GM19324 (cell line): Measurements from ENCODE around the gene TRIM47.
"Not testable (repeated sequence)": the region's sequence is repeated elsewhere in the genome, so short reads cannot be mapped to it uniquely, and the experiment has no call there.

Source experiments
- ATAC-seq: cut with Tn5 transposase; IDR thresholded peaks from one replicate; pipeline ENCODE4 v1.9.1; 2021; ENCODE audit warnings: mild to moderate bottlenecking, moderate library complexity; ENCODE audit not compliant: unreplicated experiment, low FRiP score

Gene TRIM47

DNA sequence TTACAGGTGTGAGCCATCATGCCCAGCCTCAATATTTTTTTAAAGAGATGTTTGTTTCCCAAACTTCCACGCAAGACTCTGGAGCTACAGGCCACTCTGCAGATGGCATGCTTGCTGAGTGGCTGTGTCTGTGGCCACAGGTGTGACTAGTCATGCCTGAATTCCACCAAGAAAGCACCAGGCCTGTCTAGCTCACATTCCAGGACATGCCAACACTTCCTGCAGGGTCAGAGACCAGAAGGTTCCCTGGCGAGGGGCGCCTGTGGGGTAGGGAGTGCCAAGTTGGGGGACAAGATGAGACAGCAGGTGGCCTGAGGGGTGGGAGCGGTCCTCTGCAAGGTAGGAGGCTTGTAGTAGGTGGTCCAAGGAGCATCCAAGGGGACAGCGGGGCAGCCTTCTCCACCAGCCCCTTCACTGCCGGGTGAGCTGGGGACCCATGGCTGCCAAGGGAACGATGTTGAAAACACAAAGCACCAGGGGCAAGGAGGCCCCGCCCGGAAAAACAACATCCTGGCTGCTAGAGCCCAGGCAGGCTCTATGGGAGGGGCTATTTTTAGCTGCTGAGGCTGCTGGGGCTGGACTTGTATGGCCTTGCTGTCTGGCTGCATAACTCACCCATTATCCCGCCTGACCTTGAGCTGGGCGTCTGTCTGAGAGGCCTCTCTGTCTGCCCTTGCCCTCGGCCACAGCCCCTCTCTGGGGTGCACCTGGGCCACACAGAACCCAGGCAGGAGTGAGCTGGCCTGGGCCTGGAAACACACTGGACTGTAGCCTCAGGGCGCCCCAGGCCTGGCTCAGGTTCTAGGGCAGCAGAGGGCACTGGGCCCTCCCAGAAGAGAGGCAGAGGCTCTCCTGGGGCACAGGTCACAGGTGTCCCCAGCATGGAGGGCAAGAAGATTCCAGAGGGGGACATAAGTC lies 5.7 kb downstream of the TRIM47 start:
- no peak for ATAC-seq

GRCh38 chr17:75870228-75870627 lies 8.2 kb downstream of the TRIM47 start:
- ATAC-seq = not testable (repeated sequence)

GRCh38 chr17:75869282-75870141 lies 8.9 kb downstream of the TRIM47 start:
- no peak for ATAC-seq

DNA sequence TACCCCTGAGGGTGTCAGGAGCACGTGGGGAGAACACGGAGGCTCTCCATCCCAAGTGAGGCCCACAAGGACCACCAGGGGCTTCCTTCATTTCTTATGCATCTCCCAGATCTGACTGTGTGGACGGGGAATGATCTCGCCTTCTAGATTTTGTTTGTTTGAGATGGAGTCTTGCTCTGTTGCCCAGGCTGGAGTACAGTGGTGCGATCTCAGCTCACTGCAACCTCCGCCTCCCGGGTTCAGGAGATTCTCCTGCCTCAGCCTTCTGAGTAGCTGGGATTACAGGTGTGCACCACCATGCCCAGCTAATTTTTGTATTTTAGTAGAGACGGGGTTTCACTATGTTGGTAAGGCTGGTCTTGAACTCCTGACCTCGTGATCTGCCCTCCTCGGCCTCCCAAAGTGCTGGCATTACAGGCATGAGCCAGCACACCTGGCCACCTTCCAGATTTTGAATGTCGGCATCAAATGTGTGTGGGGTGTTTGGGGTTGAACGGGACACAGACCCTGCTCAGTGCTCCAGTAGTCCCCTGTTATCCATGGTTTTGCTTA lies 9.6 kb downstream of the TRIM47 start:
- not testable (repeated sequence) for ATAC-seq

GRCh38 chr17:75865404-75866188 lies 12.8 kb downstream of the TRIM47 start:
- not testable (repeated sequence) for ATAC-seq

DNA sequence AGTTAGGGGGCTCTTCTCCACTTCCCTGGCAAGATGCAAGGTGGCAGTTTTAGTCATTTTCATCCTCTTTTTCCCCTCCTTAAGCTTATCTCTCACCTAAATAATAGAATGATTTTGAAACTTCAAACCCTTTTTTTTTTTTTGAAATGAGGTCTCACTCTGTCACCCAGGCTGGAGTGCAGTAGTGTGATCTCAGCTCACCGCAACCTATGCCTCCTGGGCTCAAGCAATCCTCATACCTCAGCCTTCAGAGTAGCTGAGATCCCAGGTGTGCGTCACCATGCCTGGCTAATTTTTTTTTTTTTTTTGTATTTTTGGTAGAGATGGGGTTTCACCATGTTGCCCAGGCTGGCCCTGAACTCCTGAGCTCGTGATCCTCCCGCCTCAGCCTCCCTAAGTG lies 13.5 kb downstream of the TRIM47 start:
- not testable (repeated sequence) for ATAC-seq

DNA sequence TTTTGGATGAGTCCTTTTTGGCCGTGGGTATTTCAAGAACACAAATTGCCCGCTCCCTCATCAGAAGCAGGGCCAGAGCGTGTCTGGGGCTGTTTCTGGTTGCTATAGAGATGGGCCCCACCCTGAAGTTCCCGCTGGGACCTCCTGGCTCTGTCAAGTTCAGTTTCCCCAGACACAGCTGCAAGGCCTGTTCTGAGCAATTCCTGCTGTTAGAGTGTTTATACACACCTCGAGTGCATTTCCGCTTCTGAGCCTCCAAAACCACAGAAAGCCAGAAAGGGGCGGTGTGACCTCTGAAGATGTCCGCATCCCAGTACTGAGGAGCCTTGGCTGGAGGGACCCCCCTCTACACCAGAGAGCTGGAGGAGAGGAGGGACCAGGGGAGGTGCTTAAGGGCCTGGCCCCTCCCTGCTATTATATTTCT lies 13.9 kb downstream of the TRIM47 start:
- ATAC-seq = peak; percentile 71

DNA sequence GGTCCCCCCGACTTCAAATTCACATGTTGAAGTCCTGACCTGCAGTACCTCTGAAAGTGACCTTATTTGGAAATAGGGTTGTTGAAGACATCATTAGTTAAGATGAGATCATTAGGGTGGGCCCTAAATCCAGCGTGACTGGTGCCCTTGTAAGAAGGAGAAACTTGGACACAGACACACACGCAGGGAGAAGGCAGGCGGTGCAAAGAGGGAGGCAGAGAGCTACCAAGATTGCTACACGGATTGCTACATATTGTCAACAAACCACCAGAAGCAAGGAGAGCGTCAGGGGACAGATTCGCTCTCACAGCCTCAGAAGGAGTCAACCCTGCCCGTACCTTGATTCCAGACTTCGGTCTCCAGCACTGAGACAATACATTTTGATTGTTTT lies 16.5 kb downstream of the TRIM47 start:
- no peak for ATAC-seq

GRCh38 chr17:75859358-75859757 lies 19.0 kb downstream of the TRIM47 start:
- not testable (repeated sequence) for ATAC-seq

- peak; percentile 30 for ATAC-seq
These were observed 22.2 kb downstream of the TRIM47 start for GRCh38 chr17:75856062-75856756.

DNA sequence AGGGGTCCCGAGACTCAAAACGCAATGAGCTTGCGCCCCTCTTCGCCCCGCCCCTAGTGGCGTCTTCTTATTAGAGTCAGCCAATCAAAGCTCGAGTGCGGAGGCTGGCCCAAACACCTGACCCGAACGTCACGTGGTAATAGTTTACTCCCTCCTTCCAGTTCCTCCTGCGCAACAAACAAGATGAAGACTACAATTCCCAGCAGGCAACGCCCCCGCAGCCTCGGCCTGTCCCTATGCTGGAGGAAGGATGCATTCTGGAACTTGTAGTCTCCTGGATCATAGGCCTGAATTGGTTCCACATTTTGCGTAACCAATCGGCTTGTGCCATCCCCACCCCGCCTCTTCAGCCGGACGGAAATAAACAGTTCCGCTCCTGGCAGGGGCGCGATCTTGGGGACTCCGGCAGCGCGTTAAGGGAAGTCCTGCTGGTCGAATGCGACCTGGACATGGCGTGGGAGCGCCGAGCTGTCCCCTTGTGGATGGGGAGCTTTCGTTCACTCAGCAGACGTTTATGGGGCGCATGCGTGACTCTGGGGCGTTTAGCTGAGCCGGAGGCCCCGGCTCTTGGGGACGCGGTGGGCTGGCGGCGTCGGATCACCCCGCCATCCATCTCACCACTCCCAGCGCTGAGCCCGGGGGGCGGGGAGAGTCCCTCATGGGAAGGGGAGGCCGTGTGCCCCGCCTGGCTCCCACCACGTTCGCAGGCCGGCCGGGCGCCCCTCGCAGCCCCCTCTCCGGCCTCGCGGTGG lies 22.9 kb downstream of the TRIM47 start, which contains the start of gene WBP2:
Gene WBP2 (minus strand): TSS at position 26 of the 752 bp plus-strand sequence. CDS start 38 bp downstream, outside the sequence.
- ATAC-seq = peak; percentile 88

DNA sequence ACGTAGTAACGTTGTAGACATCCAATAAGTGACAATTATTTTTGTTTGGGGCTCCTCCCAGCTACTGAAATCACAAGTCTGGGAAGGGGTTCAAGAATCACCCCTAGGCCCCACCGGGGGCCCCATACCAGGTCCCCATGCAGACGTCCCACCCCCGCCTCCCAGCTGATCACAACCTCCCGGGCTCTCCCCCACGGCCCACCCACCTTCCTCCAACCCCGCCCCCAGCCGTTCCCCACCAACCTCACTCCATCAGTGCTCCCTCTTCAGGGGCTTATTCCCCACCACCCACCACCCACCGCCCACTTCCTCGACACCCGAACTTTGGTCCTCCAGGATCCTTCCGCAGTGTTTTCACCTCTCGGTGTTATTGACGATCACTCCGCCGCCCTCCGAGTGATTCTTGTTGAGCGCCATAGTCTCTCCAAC lies 23.5 kb downstream of the TRIM47 start:
- no peak for ATAC-seq

GRCh38 chr17:75854101-75854748 lies 24.2 kb downstream of the TRIM47 start:
- ATAC-seq = no peak

DNA sequence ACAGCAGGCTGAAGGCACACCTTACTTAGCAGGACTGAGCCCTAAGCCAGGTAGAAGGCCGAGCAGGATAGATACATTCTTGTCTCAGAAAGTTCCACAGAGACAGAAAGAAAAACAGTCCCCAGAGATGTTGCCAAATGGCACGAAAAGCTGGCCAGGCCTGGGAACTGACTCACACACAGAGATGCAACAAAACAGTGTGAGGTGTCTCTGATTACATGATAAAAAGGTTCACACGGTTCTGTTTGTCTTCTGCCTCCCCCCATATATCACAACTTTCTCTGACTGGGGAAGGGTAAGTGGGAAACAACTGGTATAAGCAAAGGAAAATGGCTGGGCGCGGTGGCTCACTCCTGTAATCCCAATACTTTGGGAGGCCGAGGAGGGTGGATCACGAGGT lies 24.9 kb downstream of the TRIM47 start:
- ATAC-seq = no peak

- not testable (repeated sequence) for ATAC-seq
These were observed 26.7 kb downstream of the TRIM47 start for GRCh38 chr17:75851693-75851991.

- no peak for ATAC-seq
These were observed 27.3 kb downstream of the TRIM47 start for GRCh38 chr17:75850928-75851692.

GRCh38 chr17:75849724-75850123 lies 28.7 kb downstream of the TRIM47 start:
- ATAC-seq = no peak

- ATAC-seq = no peak
These were observed 29.1 kb downstream of the TRIM47 start for GRCh38 chr17:75849279-75849646.
